ENCODE data around the gene SH2D5.

SH2D5 gene

GRCh38 chr1:20697563-20697962 is 34.9 kb downstream of the SH2D5 start:
- Mint-ChIP-seq H3K4me1 (peaks cover 29% of the 10 kb centered on the region), H3K9me3 (no peaks in the 10 kb centered on the region), H3K36me3 (ENCODE audit: low read depth) (no peaks in the 10 kb centered on the region), H3K27ac (no peak overlapping the region), H3K4me3 (peak overlapping the region; percentile 85), H3K27me3 (ENCODE audit: low read depth, poor library complexity) (peaks cover 3% of the 10 kb centered on the region)
- no peak for TF ChIP-seq CTCF (IDR thresholded peaks at IDR 0.05)
- no peak for DNase-seq

GRCh38 chr1:20696397-20697333 is 35.8 kb downstream of the SH2D5 start:
- H3K36me3 Mint-ChIP-seq (ENCODE audit: low read depth): no peaks in the 10 kb centered on the region
- peak; percentile 91 for TF ChIP-seq CTCF (IDR thresholded peaks at IDR 0.05)
- peak overlapping the region; percentile 98 for H3K27ac Mint-ChIP-seq
- peak overlapping the region; percentile 85 for H3K4me3 Mint-ChIP-seq
- DNase-seq: peak; percentile 89
- H3K9me3 Mint-ChIP-seq: no peaks in the 10 kb centered on the region
- peaks cover 7% of the 10 kb centered on the region for H3K27me3 Mint-ChIP-seq (ENCODE audit: low read depth, poor library complexity)
- H3K4me1 Mint-ChIP-seq: peaks cover 29% of the 10 kb centered on the region

GRCh38 chr1:20695515-20695914 is 37.0 kb downstream of the SH2D5 start:
- Mint-ChIP-seq H3K27me3 (ENCODE audit: low read depth, poor library complexity) (peaks cover 7% of the 10 kb centered on the region), H3K36me3 (ENCODE audit: low read depth) (no peaks in the 10 kb centered on the region), H3K4me1 (peaks cover 23% of the 10 kb centered on the region), H3K9me3 (no peaks in the 10 kb centered on the region), H3K27ac (no peak overlapping the region), H3K4me3 (no peak overlapping the region)
- no peak for TF ChIP-seq CTCF (IDR thresholded peaks at IDR 0.05)
- no peak for DNase-seq

GRCh38 chr1:20693623-20694022 is 38.9 kb downstream of the SH2D5 start:
- no peaks in the 10 kb centered on the region for H3K9me3 Mint-ChIP-seq
- no peaks in the 10 kb centered on the region for H3K36me3 Mint-ChIP-seq (ENCODE audit: low read depth)
- peaks cover 16% of the 10 kb centered on the region for H3K4me1 Mint-ChIP-seq
- no peak for TF ChIP-seq CTCF (IDR thresholded peaks at IDR 0.05)
- DNase-seq: no peak
- no peak overlapping the region for H3K4me3 Mint-ChIP-seq
- no peak overlapping the region for H3K27ac Mint-ChIP-seq
- peaks cover 7% of the 10 kb centered on the region for H3K27me3 Mint-ChIP-seq (ENCODE audit: low read depth, poor library complexity)

- Mint-ChIP-seq H3K4me1 (peaks cover 17% of the 10 kb centered on the region), H3K27ac (no peak overlapping the region), H3K27me3 (ENCODE audit: low read depth, poor library complexity) (peaks cover 7% of the 10 kb centered on the region), H3K36me3 (ENCODE audit: low read depth) (no peaks in the 10 kb centered on the region), H3K4me3 (no peak overlapping the region), H3K9me3 (no peaks in the 10 kb centered on the region)
- no peak for DNase-seq
- no peak for TF ChIP-seq CTCF (IDR thresholded peaks at IDR 0.05)
Measured at GRCh38 chr1:20691872-20692271, 40.6 kb downstream of the SH2D5 start.

GRCh38 chr1:20689645-20690056 is 42.9 kb downstream of the SH2D5 start:
- H3K36me3 Mint-ChIP-seq (ENCODE audit: low read depth): no peaks in the 10 kb centered on the region
- no peak overlapping the region for H3K4me3 Mint-ChIP-seq
- H3K27ac Mint-ChIP-seq: no peak overlapping the region
- H3K4me1 Mint-ChIP-seq: peaks cover 26% of the 10 kb centered on the region
- TF ChIP-seq CTCF (IDR thresholded peaks at IDR 0.05): no peak
- H3K9me3 Mint-ChIP-seq: no peaks in the 10 kb centered on the region
- peaks cover 4% of the 10 kb centered on the region for H3K27me3 Mint-ChIP-seq (ENCODE audit: low read depth, poor library complexity)
- no peak for DNase-seq

Measured in nephron progenitor cell (in vitro differentiated cells).